NCI-H146 treated with DMSO at 0.1 percent for 48 hours (cell line): ENCODE data around the gene KCNMB2.

Source experiments
- DNase-seq: peaks from one replicate; lab custom pipeline; 2025; ENCODE audit not compliant: unreplicated experiment; lab: John Stamatoyannopoulos, UW

Gene KCNMB2

DNA sequence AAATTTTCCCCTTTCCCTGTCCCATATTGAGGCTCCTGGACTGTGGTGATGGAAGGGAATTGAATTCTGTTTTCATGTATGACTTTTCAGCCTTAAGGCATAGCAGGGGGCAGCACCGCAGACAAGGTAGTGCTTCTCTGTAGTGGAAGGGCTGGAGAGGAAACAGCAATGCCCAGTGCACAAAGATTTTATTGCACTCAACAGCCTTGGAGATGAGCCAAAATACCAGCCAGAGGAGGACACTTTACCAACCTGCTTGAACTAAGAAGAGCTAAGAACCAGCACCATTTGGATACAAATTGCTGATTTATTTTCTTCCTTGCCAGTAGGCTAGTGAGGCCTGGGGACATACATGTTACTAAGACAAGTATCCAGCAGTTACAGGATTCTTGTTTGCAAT is 98.7 kb downstream of the KCNMB2 start:
- no peak for DNase-seq

DNA sequence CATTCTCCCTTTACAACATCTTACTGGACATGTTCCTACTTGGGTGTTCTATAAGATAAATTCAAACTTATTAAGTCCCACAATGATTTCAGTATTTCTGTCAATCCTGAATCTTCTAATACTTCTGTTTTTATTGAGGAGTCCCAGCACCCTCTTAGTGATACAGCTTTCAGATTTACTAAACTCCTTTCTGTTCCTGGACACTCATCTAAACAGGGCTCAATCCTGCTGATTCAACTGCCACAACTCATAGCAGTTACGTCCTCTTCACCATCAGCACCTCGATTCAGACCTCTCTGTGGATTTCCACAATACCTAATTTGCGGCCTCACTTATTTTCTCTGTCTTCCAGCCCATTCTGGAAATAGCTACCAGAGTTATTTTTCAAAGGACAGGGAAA is 101.6 kb downstream of the KCNMB2 start:
- DNase-seq: no peak

DNA sequence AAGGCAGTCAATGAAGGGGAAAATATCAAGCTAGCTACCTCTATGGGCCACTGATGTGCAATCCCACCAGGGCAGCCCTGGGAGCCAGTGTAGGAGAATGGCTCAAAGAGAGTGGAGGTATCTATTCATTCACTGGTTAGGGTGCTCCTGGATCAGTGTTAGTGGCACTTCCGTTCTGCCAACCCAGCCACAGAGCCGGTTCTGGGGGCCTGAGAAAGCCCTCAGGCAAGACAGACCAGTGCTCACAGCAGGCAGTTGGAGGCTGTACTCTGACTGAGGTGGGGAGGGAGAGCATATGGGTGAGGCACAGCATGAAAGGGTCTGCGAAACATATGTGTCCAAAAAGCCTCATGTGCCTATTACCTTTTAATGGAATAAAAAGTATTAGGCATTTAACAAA is 109.3 kb downstream of the KCNMB2 start:
- DNase-seq: no peak

DNA sequence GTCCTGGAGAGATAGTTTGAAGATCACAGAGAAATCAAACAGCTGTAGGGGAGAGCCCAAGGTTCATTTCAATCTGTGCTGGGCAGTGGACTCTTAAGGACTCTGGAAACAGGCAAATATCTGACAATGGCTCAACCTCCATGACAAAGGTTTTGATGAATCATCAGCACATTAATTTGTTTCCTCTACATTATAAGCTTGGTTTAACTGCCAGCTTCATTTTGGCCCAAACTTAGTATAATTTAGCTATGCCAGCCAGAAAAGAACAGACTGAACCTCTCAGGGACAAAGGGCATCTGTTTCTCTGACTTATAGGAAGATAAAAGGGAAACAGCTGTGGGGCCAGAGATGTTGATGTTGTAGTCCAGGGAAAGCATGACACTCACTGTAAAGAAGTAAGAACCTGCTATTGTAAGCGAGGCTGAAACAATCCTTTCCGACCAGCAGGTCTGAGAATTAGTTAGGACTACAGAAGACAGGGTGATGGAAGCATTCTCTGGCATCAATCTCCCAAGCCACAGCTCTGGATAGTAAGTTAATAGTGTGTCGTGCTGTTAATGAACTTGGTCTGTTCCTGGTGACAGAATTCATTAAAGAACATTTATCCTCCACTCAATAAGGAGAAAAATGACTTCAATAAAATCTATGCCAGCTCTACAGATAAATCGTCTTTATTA is 110.1 kb downstream of the KCNMB2 start:
- no peak for DNase-seq

DNA sequence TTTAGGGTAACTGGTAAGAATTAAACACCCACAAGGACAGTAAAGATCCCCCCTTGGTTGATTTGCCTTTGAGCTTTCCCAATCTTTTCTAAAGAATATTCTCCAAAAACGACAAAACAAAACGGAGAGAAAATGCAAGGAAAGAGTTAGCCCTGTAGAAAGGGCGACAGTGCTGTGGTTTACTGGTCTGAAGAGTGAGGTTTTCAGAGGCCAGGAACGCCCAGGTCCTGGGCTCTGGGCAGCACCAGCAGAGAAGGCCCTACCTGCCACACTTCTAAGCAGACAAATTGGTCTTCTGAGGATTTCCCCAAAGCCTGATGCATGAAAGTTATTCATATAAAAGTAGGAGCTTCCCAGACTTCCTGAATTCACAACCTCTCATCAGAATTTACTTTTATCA is 119.3 kb downstream of the KCNMB2 start:
- no peak for DNase-seq

DNA sequence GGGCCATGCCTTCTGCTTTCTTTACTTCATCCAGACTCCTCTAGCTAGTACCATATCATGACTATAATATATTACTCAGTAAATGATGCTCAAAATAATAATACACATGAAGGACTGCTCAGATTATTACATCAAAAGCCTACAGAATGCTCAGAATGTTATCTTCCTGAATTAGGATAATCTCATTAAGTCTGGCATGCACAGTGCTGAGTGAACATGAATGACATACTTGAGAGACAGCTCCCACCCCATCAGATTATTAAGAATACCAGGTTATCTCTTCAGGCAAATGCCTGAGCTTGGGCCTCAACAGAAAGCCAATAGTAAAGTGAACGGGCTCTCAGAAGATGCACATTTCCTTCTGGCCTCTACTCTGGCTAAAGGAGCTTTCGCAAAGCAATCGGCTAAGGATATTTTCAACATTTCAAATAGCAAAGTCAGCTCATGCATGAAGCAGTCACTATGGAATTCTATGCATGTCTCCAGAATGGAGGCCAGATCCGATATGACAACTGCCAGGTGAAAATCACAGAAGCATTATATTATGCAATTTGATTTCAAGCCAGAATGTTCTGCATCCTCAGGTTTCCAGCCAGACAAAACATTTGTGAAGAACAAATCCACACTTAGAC is 122.6 kb downstream of the KCNMB2 start:
- DNase-seq: no peak

DNA sequence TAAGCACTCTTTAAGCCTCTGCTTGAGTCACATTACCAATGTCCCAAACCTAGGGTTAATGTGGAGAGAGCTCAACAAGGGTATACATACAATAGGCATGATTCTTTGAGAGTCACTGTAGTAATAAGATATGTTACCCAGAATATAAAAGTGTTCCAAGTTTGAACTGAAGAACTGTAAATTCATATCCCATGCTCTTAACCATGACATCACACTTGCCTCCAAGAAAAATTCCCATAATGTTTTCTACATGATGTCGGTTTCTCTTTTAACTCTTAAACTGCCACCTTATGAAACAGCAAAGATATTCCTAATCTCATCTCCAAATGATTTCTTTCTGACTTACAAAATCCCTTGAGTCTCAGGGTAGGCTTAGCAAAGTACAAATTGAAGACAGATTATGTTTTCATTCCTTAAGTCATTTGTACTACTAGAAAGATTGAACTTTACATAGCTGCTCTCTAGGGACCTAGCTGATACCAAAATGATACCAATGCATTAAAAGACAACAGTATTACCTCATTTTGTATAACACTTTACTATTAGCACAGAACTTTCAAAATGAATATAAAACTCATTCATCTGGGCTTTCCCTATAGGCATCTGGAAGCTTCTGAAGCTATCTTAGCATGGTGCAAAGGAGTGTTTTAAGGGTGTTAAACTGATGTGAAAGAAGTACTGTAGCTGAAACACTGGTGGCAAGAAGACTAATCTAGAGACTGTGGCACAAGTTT is 127.1 kb downstream of the KCNMB2 start:
- DNase-seq: no peak

DNA sequence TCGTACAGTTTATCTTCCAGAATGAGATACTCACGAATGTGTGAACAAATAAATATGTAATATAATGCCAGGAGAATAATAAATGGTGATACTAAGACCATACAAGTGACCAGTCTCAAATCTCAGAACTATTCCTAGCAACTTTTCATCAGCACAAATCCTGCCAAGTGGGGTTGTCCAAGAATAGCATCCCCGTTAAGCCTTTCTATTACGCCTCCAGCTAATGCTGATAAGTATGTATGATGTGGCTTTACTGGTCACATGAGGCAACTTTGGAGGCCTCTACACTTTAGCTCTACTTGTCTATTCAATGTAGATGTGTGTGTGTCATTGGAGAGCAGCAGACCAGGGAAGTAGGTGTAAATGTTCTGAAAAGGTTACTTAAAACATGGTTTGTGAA is 129.5 kb downstream of the KCNMB2 start:
- DNase-seq: no peak

DNA sequence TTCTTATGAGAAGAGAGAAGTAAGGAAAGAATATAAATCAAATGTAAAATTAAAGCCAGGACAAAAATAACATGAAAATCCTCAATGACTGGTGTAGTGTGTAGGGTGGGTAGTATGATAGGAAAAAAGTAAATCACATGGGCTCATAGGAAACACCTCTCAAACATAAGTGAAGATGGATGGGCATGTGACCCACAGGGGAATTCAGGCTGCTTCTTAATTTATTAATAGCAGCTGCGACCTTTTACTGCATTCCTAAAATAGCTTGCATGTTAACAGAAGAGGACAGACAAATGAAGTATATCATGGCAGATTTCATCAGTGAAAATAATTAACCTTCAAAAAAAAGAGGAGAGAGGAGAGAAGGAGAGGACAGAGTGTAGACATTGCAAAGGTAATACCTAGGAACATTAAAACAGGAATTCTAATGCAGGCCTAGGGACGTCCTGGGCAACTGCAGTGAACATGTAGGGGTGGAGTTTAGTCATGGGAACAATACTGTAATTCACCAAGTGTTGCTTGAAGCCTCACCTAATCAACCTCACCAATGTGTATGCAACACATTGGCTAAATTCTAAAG is 132.9 kb downstream of the KCNMB2 start:
- DNase-seq: no peak

DNA sequence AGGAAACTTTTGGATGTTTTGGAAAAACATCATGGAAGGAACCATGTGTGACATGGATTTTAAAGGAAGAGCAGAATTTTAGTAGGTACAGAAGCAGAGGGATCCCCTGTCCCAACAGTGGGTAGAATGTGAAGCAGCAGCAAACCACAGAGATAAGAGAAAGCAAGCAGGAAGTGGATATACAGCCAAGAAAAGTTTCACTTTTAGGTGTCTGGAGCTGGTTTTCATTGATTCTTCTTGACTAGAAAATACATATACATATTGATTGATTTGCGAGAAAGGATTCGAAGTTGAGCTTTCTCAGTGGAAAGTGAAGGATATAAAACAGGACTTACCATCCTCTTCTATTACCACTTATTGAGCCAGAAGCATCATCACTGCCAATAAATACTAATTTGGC is 133.5 kb downstream of the KCNMB2 start:
- DNase-seq: no peak

DNA sequence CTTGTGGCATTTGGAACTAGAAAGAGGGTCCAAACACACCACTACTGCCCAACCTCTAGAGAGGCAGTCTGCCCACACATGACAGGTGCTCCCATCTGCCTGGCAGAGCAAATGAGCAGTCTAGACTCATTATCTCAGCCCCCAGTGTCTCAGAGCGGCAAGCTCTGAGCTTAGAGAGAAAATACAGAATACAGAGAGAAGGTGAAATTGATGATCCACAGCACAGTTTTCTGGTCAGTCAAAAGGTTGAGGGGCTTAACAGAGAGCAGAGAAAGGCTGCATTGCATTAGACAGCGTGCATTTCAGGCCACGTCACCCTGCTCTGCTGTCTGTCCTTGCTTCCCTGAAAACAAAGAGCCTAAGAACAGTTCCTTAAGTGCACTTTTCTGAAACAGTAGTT is 135.1 kb downstream of the KCNMB2 start:
- DNase-seq: no peak

DNA sequence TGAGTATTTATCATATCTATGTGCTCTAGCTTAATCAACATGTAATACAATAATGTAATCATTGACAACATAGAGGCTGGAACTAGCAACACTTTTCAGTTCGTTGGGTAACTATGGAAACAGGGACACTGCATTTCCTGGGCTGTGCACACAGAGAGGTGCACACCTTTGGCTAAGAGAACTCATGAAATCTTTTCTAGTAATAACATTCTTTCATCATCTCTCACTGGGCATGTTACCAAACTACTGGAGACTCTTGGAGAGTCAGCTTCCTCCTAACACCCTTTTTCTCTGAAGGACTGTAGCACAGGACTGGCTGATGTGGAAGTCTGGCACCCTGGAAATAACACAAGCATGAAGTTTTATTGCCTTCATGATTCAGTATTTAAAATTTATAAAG is 135.6 kb downstream of the KCNMB2 start:
- DNase-seq: no peak

DNA sequence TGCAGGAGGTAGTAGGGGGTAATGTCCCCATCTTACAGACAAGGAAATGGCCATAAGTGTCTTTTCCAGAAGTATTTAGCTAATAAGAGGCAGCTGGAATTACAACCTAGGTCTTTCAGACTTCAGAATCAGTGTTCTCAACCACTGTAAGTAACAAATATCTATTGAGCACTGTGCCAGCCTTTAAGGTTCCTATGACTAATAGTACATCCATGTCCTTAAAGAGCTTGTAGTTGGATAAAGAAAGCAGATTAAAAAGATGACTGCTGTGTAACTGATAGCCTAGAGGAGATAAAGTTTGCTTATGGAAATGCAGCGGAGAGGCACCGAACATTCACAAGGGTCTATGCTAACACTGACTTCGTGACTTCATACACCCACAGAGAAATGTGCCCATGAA is 136.0 kb downstream of the KCNMB2 start:
- DNase-seq: no peak

DNA sequence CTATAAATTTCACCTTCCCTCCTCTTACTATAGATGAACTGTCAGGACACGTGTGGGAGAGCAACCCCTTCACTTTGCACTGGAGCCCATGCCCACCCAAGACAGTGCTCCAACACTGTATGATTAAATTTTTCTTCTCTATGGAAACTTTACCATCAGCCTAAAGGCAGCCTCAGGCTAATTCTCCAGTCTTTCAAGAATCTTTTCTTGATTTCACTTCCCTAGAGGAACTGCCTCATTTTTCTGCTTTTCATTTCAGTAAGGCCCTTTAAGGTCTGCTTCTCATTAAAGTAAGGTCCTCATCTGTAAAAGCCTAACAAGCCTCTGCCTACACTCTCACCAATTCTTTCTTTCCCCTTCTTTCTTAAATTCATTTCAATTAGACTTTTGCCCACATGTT is 137.3 kb downstream of the KCNMB2 start:
- no peak for DNase-seq

DNA sequence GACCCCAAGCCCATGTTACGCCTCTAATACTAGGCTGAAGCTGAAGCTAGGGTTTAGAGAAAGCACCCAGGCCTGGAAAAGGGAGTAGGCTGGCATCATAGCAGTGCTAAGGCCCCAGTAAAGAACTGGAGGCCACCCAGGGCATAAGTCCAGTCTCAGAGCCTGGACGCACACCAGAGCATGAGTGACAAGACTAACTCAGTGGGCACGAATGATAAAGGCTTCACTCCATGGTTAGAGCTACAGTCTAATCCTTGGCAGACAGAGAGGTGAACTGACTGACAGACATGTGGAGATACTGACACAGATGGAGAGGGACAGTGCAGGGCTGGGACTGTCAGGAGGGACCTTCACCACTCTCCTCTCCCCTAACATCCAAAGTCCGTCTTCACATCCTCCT is 139.8 kb downstream of the KCNMB2 start:
- no peak for DNase-seq

DNA sequence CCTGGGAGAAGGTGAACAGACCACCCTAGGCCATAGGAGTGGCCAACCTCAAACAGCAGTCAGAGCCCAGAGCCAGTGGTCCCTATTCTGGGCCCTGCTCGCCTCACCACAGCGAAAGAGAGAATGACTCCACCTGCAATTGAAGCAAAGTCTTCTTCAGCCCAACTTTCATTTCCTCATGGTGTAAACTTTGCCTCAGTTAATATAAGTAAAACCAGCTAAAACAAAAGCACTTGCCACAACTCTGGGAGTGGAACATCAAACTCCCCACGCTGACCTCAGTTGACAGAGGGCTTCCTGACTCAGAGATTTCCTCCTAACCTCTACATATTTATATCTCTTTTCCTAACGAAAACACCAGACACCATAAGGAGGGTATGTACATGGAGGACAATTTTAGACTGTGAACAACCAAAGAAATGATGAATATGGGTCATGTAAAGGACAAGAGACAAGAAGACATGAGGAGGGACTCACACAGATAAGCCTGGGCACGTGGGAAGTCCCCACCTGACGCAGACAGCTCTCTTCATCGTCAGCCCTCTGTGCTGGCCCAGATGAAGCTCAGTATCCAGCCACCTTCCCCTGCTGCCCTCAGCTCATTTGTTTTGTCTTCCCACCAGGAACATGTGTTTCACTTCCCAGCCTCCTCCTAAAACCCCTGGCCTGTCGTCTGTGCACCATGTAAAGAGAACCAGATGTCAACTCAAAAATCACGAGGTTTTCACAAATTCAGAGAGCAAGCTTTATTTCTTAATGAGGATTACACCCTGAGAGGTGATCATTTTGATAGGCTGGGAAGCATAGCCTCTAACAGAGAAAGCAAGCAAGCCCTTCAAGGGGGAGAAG is 140.9 kb downstream of the KCNMB2 start:
- no peak for DNase-seq

DNA sequence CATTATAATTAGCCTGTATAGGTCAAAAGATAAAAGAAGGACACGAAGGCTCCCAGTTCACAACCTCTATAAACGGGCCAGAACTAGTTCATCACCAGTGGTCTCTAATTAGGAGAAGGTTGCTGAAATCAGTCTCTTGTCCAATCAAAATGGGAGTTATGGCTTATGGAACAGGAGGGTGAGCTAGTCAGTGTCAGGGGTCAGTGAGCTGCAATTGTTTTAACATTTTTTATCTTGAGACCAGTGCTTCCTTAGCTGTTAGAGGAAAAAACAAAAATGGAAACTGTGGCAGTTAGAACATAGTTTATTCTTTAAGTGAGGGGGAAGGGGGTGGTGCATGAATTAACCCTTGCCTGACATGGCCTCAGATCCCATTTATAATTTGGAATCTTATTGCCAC is 141.7 kb downstream of the KCNMB2 start:
- DNase-seq: no peak

DNA sequence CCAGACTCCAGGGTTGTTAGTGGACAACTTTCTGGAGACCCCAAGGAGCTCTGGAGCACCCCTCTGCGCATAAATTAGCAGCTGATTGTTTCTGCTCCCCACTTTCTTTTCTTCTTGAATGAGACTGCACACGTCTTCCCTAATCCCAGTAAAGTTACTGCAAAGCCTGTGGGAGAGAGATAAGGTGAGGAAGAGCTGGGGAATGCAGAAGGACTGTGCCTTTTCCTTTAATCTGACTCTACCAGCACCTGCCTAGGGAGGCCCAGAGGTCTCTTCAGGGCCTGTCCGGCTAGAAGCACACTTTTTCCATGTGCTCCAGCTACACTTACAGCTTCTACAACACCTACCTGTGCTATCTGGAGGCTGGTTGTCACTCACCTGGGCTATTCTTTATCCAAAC is 143.8 kb downstream of the KCNMB2 start:
- no peak for DNase-seq

DNA sequence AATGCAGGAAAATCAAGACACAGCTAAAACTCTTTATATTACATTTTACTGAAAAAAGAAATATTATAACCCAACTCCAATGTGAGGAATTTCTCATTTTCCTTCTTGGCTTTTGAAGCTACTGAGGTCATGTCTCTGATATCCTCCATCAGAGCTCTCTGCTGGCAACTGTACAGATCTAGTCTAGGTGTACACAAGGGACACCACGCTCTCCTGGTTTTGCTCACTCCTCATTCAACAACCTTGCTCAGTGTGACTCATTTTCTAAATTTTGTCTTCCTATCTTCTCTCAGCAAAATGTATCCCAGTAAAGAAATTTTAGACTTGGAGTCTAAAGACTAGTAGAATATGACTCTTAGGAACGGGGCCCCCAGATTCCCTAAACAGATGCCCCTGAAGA is 144.3 kb downstream of the KCNMB2 start:
- no peak for DNase-seq

DNA sequence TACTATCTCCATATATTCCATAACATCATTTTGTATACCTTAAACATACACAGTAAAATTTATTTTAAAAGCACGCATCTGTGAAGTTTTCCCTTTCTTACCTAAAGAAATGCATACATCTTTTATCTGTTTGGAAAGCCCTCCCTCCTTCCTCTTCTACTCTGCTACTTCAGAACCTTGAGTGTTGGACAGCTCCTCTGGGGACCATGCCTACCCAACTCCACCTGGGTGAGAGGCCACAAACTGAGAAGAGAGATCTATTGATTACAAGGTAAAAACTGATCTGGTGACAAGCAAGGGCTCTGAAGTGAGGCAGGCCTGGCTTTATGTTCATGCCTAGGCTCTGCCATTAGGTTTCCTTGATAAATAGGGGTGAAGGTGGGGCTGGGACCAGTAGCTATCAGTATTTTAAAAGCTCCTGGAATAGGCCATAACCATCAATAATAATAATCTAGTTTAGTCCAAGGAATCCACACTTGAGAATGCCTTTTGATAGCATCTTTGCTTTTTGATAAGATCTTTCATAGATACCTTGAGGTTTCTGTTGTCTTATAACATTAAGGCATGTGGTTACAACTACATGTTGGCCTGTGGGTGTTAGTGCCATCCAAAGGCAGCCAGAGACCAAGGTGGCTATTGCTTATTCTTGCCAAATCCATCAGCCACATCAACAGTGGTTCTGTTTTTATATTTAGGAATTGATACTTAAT is 148.8 kb downstream of the KCNMB2 start:
- no peak for DNase-seq

DNA sequence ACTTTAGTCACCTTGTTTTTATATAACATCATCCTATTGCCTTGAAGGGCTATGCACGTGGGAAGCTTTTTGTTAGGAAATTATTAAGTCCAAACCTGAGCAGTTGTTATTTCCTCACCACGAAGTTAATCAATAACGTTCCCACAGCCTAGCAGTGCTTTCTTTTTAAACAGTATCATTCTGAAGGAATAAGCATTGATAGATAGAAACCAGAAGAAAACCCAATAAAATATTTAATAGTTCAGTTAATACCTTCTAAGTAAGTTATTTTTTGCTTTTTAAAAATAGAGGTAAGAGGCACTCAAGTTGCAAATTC is 149.3 kb downstream of the KCNMB2 start:
- DNase-seq: no peak
